Measurements from ENCODE around the gene GGT6.
A peak's percentile ranks its signal among the peaks of the same experiment; 100 is the strongest.
"Not testable (repeated sequence)": the region's sequence is repeated elsewhere in the genome, so short reads cannot be mapped to it uniquely, and the experiment has no call there.

GGT6 gene

DNA sequence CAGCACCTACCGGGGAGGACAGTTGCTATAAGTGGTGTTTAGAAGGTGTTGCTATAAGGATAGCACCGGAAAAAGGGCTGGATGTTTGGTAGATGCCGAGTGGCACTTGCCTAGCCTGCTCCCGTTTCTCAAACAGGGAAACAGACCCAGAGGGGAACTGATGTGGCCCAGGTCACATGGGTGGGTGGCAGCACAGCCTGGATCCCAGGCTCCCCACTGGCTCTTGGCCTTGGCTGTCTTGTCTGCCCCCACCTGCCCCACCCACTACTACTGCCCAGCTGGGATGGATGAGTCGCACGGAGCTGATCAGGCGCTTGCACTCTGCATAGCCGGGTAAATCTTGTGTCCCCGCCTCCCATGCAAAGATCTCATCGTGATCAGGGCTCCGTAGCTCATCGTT is 31.2 kb upstream of the GGT6 start:
- no peak for DNase-seq

GRCh38 chr17:4590981-4591453 is 30.6 kb upstream of the GGT6 start:
- DNase-seq: no peak

- peak in 1 of 2 experiments; percentile 1 for DNase-seq
Measured at GRCh38 chr17:4590042-4590441, 29.7 kb upstream of the GGT6 start.

DNA sequence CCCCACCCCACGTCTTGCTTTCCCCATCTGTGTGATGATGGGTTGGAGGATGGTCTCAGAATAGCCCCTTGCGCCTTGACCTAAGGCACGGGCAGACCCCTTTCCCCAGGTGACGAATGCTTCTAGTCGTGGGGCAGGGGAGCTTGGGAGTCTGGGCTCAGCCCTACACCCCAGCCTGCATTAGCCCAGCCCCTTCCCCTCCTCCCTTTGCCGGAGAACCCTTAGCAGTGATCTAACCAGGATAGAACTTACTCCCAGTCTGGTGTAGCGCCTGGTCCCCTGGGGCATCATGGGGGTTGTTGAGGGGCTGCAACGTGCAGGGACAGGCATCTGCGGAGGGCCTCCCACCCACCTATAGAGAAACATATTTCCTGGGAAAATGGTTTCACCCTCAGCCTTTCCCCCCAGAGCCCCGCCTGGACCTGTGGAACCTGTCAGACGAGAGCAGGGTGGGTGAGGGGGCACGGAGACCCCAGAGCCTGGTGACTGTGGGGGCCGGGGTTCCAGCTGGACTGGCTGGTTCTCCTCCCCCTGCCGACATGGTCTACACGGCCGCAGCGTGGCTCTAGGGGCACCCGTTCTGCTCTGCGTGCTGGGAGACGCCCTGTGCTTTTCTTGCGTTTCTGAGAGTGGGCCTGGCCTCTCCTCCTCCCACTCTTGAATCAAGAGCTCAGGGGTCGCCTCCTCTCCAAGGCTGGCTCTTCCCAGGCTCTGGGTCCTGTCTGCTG is 28.7 kb upstream of the GGT6 start:
- DNase-seq: no peak

DNA sequence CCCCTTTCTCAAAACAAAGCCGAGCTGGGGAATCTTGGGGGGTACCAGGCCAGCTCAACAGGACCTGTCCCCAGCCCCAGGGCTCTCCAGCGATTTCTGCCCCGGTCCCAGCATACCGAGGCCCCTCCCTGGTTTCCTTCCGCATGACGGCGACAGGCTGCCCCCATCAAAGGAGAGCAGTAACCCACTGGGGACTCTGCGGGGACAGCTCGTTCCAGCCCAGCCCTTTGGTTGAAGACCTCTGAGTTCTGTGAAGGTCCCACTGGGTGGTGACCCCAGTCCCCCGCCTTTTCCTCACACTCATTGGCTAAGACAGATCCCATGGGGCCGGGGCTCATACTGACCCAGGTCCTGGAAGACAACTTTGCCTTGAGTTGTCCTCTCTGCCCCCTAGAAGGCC is 28.0 kb upstream of the GGT6 start:
- DNase-seq: no peak

GRCh38 chr17:4587803-4588202 is 27.4 kb upstream of the GGT6 start:
- DNase-seq: no peak

- DNase-seq: no peak
Measured at GRCh38 chr17:4587195-4587594, 26.8 kb upstream of the GGT6 start.

GRCh38 chr17:4586043-4586442 is 25.7 kb upstream of the GGT6 start:
- DNase-seq: no peak

DNA sequence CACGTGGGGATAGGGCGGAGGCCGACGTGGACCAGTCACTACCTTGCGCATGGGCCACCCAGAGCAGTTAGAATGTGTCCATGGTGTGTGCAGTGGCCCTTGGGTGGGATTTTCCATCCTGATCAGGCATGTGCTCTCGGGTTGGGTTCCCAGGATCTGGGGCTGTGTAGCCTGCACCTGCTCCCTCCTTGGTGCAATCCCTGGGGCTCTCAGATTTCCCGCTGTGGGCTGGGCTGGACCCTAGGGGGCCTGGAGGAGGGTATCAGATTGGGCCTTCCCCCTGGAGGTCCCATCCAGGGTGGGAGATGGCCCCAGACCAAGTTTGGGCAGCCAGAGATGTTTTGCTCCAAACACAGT is 25.2 kb upstream of the GGT6 start:
- no peak for DNase-seq

DNA sequence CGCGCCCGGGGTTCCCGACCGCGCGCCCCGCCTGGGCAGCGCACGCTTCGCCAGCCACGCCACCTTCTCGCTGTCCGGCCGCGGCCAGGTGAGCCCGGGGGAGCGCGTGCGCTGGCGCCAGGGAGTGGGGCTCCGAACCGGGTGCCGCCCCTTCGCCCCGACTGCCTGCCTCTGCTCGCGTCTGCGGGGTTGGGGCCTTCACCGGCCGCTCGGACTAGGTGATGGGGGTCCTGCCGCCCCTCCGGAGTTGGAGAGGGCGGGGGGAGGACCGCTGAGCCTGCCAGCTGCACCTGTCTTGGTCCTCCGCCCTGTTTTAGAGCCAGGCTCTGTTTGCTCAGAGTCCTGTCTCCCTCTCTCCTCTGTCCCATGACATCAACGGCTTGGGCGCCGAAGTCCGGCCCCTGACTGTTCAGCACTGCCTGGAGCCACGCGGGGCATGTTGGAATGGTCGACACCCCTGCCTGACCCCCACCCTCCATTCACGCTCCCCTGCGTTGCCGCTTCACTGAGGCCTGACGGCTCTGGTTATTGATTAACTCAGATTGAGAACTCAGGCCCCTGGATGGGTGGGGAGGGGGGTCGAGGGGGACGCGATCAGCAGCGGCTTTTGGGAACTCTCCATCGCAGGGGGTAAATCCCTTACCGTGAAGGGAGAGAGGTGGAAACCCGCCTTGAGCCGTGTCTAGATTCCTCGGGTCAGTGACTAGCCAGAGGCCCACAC is 24.7 kb upstream of the GGT6 start:
- no peak for DNase-seq

GRCh38 chr17:4584101-4584916 is 23.9 kb upstream of the GGT6 start, which contains the start of gene SMTNL2:
SMTNL2 (plus strand) TSS chr17:4584529; CDS start chr17:4584606, 77 bp downstream.
- no peak for DNase-seq

DNA sequence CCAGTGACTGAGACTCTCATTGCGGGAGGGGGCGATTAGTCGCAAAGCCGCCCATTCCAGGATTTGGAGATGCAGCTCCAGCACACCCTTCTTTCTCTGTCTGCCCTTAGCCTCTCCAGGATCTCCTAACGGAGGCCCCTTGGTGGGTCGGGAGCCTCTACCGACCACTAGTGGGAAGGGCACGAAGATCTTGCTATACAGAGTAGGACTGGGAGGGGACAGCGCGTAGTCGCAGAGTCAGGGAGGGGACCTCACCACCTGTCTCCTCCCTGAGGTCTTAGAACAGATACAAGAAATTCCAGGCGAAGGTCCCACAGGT is 23.4 kb upstream of the GGT6 start:
- DNase-seq: peak; percentile 32 to 34

- no peak for DNase-seq
Measured at GRCh38 chr17:4583206-4583605, 22.8 kb upstream of the GGT6 start.

DNA sequence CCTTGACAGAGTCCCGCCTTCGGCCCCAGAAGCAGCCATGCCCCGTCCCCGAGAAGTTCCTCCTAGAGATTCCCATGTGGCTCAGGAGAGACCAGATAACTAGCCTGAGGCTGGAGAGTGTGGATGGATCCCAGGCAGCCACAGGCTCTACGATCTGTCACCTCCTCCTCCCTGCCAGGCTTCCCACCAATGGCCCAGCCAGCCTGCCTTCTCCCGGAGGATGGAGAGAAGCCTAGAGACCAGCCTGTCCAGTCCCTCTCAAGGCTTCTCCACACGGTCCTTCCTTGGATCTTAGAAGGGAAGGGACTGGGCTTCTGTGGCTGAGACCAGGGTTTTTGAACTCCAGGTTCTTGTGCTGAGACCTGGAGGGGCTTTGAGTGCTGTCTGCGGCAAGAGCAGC is 22.3 kb upstream of the GGT6 start:
- no peak for DNase-seq

DNA sequence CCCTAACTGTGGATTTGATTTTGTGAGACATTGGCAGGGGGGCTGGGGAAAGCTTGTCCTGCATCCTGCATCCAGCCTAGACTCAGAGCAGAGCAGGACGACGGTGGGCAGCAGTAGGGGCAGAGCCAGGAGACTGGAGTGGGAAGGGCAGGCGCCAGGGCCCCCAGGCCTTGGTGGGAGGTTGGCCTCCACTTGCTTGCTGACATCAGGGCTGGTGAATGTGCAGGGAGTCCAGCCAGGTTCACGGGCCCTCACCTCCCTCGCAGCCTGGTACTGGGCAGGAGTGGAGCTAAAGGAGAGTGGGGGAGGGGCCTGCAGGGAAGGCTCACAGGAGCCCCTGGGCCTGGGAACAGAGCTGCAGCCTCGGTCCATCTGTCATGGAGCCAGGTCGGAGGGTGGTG is 21.7 kb upstream of the GGT6 start:
- no peak for DNase-seq

DNA sequence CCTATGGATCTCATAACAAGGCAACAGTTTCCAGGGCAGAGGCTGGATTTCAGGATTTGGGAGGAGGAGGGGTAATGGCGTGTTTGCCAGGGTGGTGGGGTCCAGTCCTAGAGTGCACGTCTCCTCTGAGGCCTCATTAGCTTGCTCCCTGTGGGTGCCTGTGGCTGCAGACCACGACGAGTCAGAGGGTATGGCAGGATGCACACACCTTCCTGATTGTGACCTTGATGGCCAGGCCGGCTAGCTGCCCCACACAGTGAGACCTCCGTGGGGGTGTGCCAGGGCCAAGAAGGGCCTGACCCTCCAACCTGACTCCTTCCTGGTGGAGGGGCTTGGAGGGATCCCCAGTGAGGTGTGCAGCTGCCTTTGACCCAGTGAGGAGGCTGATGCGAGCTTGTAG is 19.9 kb upstream of the GGT6 start:
- no peak for DNase-seq

DNA sequence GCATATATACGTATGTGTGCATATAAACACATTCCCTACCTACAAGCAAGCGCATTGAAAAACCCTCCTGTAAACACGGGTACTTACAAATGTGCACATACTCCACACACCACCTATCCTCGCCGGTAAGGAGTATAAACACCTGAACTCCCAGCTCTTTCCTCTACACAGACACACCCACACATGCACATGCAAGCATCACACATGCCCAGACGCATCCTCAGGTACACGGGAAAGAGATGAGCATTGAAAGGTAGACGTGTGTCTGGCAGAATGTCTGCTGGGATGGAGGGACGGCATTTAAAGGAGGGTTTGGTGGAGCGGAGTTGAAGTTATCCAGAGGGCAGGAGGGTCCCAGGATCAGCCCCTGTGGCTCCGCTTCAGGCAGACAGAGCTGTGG is 19.3 kb upstream of the GGT6 start:
- no peak for DNase-seq

- DNase-seq: not testable (repeated sequence)
Measured at GRCh38 chr17:4578349-4578748, 18.0 kb upstream of the GGT6 start.

- DNase-seq: no peak
Measured at GRCh38 chr17:4577386-4577993, 17.1 kb upstream of the GGT6 start.

DNA sequence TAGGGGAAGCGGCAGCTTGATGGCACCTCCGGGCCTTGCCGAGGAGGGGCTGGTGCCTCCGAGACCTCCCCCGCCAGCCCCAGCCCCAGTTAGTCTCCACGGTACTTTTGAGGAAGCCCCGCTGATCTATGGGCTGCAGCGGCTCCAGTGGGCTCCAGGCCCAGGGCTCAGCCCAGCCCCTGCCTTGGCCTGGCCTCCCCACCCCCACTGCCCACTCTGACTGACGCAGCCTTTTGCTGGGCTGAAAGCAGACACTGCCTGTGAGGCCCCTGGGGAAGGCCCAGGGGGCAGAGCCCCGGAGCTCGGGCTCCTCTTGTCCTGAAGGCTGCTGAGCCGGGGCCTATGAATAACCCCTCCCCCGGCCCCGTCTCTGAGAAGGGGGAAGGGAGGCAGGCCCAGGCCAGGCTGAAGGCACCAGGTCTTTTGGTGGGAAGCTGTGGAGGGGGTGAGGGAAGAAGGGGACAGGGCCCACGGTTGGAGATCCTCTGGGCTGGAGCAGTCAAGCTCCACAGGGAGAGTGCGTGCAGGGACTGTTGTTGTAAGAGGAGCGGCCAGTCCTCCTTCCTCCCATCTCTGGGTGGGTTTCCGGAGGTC is 16.4 kb upstream of the GGT6 start:
- no peak for DNase-seq

- DNase-seq: no peak
Measured at GRCh38 chr17:4576161-4576558, 15.8 kb upstream of the GGT6 start.

GRCh38 chr17:4574448-4575045 is 14.2 kb upstream of the GGT6 start:
- DNase-seq: no peak

- no peak for DNase-seq
Measured at GRCh38 chr17:4573669-4574068, 13.3 kb upstream of the GGT6 start.

Measured in Kasumi-1 (cell line).